Osteoblast (primary cell): ENCODE results near the gene CYP46A1. TPM values are rescaled to one million over a fixed set of nuclear protein-coding genes. Genes with fewer than 3 reads are reported as not detected.

Experiments
- DNase-seq: peaks from one replicate; pipeline ENCODE4 v3.0.0; 2011; ENCODE audit warnings: low spot score, mixed read lengths; ENCODE audit not compliant: insufficient read length; ENCODE audit errors: missing footprints
- H2AFZ ChIP-seq: 2 replicates; pipeline ENCODE4 v1.6.0; 2011; ENCODE audit warnings: mild to moderate bottlenecking, low read length
- H3K27ac ChIP-seq: 2 replicates; pipeline ENCODE4 v1.5.1; 2011; ENCODE audit warnings: mild to moderate bottlenecking, low read depth, low read length, moderate library complexity
- H3K27me3 ChIP-seq: 2 replicates; pipeline ENCODE4 v1.6.0; 2012; ENCODE audit warnings: mild to moderate bottlenecking, control low read depth, inconsistent platforms, low read length, moderate library complexity; ENCODE audit not compliant: insufficient read depth
- H3K36me3 ChIP-seq: 2 replicates; pipeline ENCODE4 v1.5.1; 2011; ENCODE audit warnings: mild to moderate bottlenecking, low read length, control low read depth, moderate library complexity; ENCODE audit not compliant: insufficient read depth
- H3K4me1 ChIP-seq: 2 replicates; pipeline ENCODE4 v1.5.1; 2011; ENCODE audit warnings: mild to moderate bottlenecking, low read length, control low read depth, moderate library complexity; ENCODE audit not compliant: insufficient read depth
- H3K4me2 ChIP-seq: 2 replicates; pipeline ENCODE4 v1.6.0; 2011; ENCODE audit warnings: mild to moderate bottlenecking, low read length; ENCODE audit not compliant: insufficient read depth
- H3K4me3 ChIP-seq: fragments of 200-600 bp; sonication (generic); 3 replicates; pipeline ENCODE4 v1.5.1; 2012; ENCODE audit warnings: mild to moderate bottlenecking, low read length, inconsistent platforms; ENCODE audit not compliant: insufficient read depth
- H3K79me2 ChIP-seq: 2 replicates; pipeline ENCODE4 v1.6.0; 2012; ENCODE audit warnings: mild to moderate bottlenecking, low read length, control low read depth, inconsistent platforms; ENCODE audit not compliant: insufficient read depth
- H3K9me3 ChIP-seq: 2 replicates; pipeline ENCODE4 v1.5.1; 2011; ENCODE audit warnings: low read depth, low read length, control low read depth
- H4K20me1 ChIP-seq: 2 replicates; pipeline ENCODE4 v1.6.0; 2012; ENCODE audit warnings: mild to moderate bottlenecking, low read length, control low read depth; ENCODE audit not compliant: insufficient read depth
- CTCF ChIP-seq: IDR thresholded peaks from 2 replicates; pipeline ENCODE4 v1.5.1; 2011; ENCODE audit warnings: mild to moderate bottlenecking, low read depth, low read length, moderate library complexity; ENCODE audit errors: extremely low read depth
- total RNA-seq: library from RNA; depleted of rRNA; stranded (reverse); fragments of >200 nt; gene quantifications from 2 replicates; pipeline ENCODE4 v1.2.3, GENCODE V29; 2012

The CYP46A1 gene
- total RNA-seq, 1 donor: 0.36 TPM

- H3K36me3 ChIP-seq: no peaks in the 10 kb centered on the region
- TF ChIP-seq CTCF: no peak
- H3K9me3 ChIP-seq: no peaks in the 10 kb centered on the region
- no peaks in the 10 kb centered on the region for H3K27me3 ChIP-seq
- H3K79me2 ChIP-seq: no peaks in the 10 kb centered on the region
- no peak overlapping the region for H2AFZ ChIP-seq
- H3K4me2 ChIP-seq: no peak overlapping the region
- no peak for DNase-seq
- H3K4me1 ChIP-seq: peaks cover 15% of the 10 kb centered on the region
- no peaks in the 10 kb centered on the region for H4K20me1 ChIP-seq
- no peak overlapping the region for H3K4me3 ChIP-seq
- H3K27ac ChIP-seq: no peak overlapping the region
These were observed 79.6 kb downstream of the CYP46A1 start for GRCh38 chr14:99763527-99764221.

GRCh38 chr14:99764222-99764706 is 80.2 kb downstream of the CYP46A1 start:
- no peak overlapping the region for H2AFZ ChIP-seq
- H3K4me2 ChIP-seq: no peak overlapping the region
- TF ChIP-seq CTCF: no peak
- H3K27ac ChIP-seq: no peak overlapping the region
- H3K27me3 ChIP-seq: no peaks in the 10 kb centered on the region
- no peak overlapping the region for H3K4me3 ChIP-seq
- H3K9me3 ChIP-seq: no peaks in the 10 kb centered on the region
- H3K4me1 ChIP-seq: peaks cover 12% of the 10 kb centered on the region
- H3K79me2 ChIP-seq: no peaks in the 10 kb centered on the region
- H4K20me1 ChIP-seq: no peaks in the 10 kb centered on the region
- DNase-seq: no peak
- no peaks in the 10 kb centered on the region for H3K36me3 ChIP-seq

- Histone ChIP-seq H3K36me3 (no peaks in the 10 kb centered on the region), H2AFZ (no peak overlapping the region), H3K4me2 (no peak overlapping the region), H3K79me2 (no peaks in the 10 kb centered on the region), H3K9me3 (no peaks in the 10 kb centered on the region), H3K4me3 (no peak overlapping the region), H4K20me1 (no peaks in the 10 kb centered on the region), H3K27ac (peak overlapping the region; percentile 91), H3K4me1 (peaks cover 20% of the 10 kb centered on the region), H3K27me3 (no peaks in the 10 kb centered on the region)
- no peak for TF ChIP-seq CTCF
- DNase-seq: peak; percentile 86
These were observed 84.3 kb downstream of the CYP46A1 start for GRCh38 chr14:99768381-99768780.

- H3K27me3 ChIP-seq: no peaks in the 10 kb centered on the region
- H3K27ac ChIP-seq: no peak overlapping the region
- no peak for TF ChIP-seq CTCF
- DNase-seq: no peak
- H3K36me3 ChIP-seq: no peaks in the 10 kb centered on the region
- no peak overlapping the region for H3K4me3 ChIP-seq
- no peak overlapping the region for H2AFZ ChIP-seq
- no peak overlapping the region for H3K4me2 ChIP-seq
- H3K9me3 ChIP-seq: no peaks in the 10 kb centered on the region
- H3K4me1 ChIP-seq: peaks cover 22% of the 10 kb centered on the region
- no peaks in the 10 kb centered on the region for H4K20me1 ChIP-seq
- H3K79me2 ChIP-seq: no peaks in the 10 kb centered on the region
These were observed 85.0 kb downstream of the CYP46A1 start for GRCh38 chr14:99769123-99769522.
